HG03442 (cell line): ENCODE data around the gene HIGD1A.

Experiments used
- ATAC-seq: cut with Tn5 transposase; IDR thresholded peaks from one replicate; pipeline ENCODE4 v1.9.1; 2021; ENCODE audit warnings: mild to moderate bottlenecking, moderate library complexity; ENCODE audit not compliant: unreplicated experiment

HIGD1A gene

DNA sequence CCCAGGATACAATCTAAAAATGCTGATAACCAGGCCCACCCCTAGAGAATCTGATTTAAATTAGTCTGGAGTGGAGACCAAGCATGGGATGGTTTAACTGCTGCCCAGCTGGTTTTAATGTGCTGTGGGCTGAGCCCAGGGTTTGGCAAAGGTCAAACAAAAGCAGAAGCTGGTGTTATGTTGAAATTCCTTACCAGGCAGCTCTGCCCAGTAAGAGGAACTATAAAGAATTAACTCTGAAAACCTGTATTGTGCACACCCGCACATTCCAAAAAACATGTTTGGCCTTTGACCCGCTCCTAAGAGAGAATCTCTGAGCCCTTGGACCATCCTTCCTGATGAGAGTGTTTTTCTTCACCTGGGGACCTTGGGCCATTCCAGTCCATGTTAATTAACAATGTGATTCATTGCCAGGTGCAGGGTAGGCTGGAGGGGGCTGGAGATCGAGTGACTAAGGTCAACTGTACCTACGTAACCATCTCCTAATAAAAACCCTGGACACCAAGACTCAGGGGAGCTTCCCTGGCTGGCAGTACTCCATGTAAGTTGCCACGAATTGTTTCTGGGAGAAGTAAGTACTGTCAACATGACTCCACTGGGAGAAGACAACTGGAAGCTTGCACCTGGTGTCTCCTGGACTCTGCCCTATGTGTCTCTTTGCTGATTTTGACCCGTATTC is 42.1 kb downstream of the HIGD1A start:
- no peak for ATAC-seq

- no peak for ATAC-seq
These were observed 46.2 kb downstream of the HIGD1A start for GRCh38 chr3:42758126-42758525.

GRCh38 chr3:42756681-42757213 is 47.5 kb downstream of the HIGD1A start:
- no peak for ATAC-seq

- no peak for ATAC-seq
These were observed 48.4 kb downstream of the HIGD1A start for GRCh38 chr3:42755681-42756578.

DNA sequence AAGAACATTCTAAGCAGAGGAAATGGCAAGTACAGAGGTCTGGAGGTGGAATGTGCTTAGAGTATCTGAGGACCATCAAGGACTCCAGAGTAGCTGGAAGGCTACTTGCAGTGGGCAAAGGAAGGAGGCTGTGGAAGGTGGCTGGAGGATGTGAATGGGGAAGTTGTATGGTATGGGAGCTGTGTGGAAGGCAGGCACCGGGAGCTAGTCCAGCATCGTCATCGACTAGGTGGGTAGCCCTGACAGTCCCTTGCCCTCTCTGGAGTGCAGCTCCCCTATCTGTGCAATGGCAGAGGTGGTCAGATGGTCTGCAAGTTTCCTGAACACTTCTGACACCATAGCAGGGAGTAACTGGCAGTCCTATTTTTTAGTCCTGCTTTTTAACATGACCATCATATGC is 50.5 kb downstream of the HIGD1A start:
- no peak for ATAC-seq

GRCh38 chr3:42752961-42753360 is 51.3 kb downstream of the HIGD1A start:
- no peak for ATAC-seq

- no peak for ATAC-seq
These were observed 51.8 kb downstream of the HIGD1A start for GRCh38 chr3:42752441-42752840.

DNA sequence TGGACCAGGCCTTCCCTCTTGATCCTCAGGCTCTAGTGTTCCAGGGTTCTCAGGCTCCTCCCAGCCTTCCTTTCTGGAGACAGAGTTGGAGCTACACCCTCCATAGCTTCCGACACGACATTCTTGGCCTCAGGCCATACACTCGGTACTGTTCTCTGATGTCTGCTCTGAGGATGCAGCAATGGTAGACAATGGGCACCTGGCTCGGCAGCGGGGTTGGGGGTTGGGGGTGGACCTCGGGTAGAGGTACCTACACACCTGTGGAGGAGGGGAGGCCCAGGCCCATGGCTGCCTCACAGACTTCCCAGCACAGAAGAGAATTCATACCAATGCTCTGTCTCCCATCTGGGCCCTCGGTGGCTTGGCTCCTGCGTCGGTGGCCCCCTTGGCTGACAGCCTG is 52.7 kb downstream of the HIGD1A start:
- ATAC-seq: no peak

DNA sequence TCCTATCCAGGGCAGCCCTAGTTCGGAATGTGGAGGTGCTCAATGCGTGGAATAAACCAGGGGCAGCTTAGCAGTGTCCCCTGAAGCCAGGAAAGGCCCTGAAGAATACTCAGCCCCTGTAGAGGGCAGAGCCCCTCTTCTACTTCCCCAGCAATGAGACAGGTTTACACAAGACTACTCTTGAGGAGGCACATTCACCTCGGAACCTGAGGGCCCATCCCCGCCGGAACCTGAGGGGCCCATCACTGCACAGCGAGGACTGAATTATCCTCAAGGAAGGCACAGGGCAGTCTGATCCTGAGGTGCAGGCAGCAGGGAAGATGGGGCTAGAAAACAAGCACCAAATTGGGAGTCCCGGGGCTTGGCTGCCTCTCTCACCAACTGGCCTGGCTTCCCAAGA is 53.5 kb downstream of the HIGD1A start:
- ATAC-seq: no peak

GRCh38 chr3:42749753-42750231 is 54.5 kb downstream of the HIGD1A start:
- no peak for ATAC-seq

GRCh38 chr3:42749025-42749752 is 55.1 kb downstream of the HIGD1A start:
- ATAC-seq: no peak

GRCh38 chr3:42747581-42747980 is 56.7 kb downstream of the HIGD1A start:
- ATAC-seq: no peak

DNA sequence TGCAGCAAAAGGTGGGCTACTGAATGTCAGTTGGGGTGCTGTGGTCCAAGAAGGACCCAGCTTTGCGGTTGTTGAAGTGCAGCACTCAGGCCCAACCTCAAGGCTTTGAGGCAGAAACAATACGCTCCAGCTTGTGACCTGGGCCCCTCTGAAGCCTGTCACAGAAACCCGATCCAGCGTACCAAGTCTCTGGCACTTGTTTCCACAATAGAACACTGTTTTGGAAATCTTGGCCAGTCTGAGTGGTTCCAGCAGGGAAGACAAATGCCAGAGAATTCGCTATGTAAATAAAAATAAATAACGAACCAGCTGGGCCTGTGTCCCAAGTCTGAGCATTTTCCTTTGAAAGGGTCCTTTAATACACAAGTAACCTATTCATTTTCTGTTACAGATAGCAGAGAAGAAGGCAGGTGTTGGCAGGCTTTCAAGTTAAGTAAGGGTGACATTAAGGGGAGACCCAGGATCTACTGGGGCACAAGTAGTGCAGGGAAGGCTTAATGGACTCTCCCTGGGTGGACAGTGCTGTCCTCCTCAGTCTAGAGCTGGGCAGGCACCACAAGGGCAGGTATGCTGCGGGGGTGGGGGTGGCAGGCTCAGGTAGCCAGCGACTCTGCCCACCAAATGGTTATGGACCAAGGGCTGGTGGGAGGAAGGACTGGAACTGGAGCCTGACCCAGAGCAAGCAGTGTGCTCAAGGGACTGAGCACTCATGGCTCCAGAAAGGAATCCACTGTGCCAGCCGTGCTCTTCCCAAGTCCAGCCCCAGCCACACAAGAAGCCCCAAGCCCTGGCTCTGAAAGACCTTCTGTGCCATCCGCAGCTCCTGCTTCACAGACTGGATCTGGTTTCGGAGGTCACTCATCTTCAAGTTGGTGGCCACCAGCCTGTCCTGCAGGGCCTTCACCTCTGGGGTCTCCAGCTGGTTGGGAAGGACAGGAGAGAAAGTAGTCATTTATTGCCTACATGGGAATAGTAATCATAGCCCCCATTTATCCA is 57.5 kb downstream of the HIGD1A start:
- ATAC-seq: no peak

DNA sequence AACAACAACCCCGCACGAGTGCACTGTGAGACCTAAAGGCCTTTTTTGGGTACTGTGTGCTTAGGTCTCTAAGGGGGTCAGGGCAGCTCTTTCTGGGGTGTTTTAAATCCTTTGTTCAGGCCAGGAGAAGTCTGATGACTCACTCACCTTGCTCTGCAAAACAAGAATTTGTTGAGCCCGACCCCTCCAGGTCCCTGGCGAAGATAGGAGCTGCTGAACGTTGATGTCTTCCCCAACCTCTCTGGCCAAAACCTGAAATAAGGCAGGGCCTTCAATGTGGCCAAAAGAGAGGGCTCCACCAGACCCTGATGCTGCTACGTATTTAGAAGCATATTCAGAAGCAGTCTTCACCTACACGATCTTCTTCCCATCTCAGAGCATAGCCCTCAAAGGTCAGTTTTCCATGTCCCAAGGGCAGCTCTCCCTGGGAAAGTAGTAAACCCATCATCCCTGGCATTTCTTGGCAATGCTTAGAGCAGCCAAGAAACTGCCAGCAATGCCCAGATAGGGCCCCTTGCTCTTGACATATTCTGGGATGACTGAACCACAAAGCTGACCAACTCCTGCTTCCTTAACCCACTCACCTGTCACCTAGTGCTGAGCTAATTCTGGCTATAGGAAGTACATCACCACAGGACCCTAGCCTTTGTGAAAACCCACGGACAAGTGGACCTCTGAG is 58.4 kb downstream of the HIGD1A start:
- no peak for ATAC-seq

GRCh38 chr3:42745291-42745745 is 59.0 kb downstream of the HIGD1A start:
- no peak for ATAC-seq

DNA sequence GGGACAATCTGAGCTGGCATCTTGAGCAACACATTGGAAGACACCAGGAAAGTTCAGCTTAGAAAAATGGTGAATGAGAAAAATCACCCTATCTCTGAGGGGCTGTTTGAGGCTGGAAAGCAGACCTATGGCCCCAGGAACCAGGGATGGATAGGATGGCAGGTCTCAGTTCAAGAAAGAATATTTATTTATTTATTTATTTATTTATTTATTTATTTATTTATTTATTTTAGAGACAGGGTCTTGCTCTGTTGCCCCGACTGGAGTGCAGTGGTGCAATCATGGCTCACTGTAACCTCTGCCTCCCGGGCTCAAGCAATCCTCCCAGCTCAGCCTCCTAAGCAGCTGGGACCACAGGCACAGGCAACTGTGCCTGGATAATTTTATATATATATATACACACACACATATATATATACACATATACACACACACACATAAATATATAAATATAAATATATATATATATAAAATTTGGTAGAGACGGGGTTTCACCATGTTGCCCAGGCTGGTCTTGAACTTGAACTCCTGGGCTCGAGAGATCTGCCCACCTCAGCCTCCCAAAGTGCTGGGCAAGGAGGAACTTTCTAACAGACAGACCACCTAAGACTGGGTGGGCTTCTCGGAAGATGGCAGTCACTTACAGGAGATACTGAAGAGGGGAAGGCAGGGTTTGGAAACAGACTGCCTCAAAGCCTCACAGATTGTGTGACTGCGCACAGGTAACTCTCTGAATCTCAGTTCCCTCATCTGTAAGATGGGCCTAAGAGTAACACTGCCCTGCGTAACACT is 60.9 kb downstream of the HIGD1A start:
- ATAC-seq: no peak

DNA sequence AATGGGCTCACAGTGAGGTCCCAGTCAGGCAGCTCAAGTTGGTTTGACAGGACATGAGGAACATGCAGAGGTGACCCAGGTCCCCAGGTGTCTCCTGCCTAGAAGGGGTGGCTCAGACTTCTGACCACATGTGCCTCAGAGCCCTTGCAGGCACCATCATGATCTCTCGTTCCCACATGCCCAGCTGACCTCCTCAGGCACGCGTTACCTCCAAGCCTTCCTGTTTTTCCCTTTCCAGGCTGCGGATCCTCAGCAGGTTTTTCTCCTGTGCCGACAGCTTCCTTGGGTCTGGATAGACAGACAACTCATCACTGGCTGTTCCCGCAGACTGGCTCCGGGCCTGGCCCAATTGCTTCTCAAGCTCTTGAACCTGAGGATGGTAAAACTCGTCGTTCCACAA is 61.6 kb downstream of the HIGD1A start:
- no peak for ATAC-seq

- no peak for ATAC-seq
These were observed 62.0 kb downstream of the HIGD1A start for GRCh38 chr3:42742259-42742658.

GRCh38 chr3:42741796-42742195 is 62.5 kb downstream of the HIGD1A start:
- no peak for ATAC-seq
